ENCODE results near the gene CDO1.

The CDO1 gene

GRCh38 chr5:115816226-115817081 lies at the start of gene CDO1:
CDO1 (minus strand) TSS chr5:115816659; CDS start chr5:115816397, 262 bp downstream.
- H3K4me1 ChIP-seq, result no peaks in the 10 kb centered on the region
- no peaks in the 10 kb centered on the region for H3K36me3 ChIP-seq (ENCODE audit: control insufficient read depth, insufficient read depth, low read length)
- TF ChIP-seq, protein P1, sequence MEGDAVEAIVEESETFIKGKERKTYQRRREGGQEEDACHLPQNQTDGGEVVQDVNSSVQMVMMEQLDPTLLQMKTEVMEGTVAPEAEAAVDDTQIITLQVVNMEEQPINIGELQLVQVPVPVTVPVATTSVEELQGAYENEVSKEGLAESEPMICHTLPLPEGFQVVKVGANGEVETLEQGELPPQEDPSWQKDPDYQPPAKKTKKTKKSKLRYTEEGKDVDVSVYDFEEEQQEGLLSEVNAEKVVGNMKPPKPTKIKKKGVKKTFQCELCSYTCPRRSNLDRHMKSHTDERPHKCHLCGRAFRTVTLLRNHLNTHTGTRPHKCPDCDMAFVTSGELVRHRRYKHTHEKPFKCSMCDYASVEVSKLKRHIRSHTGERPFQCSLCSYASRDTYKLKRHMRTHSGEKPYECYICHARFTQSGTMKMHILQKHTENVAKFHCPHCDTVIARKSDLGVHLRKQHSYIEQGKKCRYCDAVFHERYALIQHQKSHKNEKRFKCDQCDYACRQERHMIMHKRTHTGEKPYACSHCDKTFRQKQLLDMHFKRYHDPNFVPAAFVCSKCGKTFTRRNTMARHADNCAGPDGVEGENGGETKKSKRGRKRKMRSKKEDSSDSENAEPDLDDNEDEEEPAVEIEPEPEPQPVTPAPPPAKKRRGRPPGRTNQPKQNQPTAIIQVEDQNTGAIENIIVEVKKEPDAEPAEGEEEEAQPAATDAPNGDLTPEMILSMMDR (IDR thresholded peaks at IDR 0.05), result no peak
- H3K79me2 ChIP-seq, result no peaks in the 10 kb centered on the region
- peak within 1 kb of the TSS; percentile 71 for H3K4me2 ChIP-seq (ENCODE audit: low read length)
- no peak within 1 kb of the TSS for H3K9ac ChIP-seq
- no peaks in the 10 kb centered on the region for H3K9me3 ChIP-seq (ENCODE audit: control insufficient read depth, low read length)
- H2AFZ ChIP-seq, result peak within 1 kb of the TSS; percentile 90
- H3K27me3 ChIP-seq (ENCODE audit: control insufficient read depth, insufficient read depth, low read length), result no peaks in the 10 kb centered on the region
- peak within 1 kb of the TSS; percentile 61 for H3K27ac ChIP-seq
- peak within 1 kb of the TSS; percentile 42 for H3K4me3 ChIP-seq (ENCODE audit: low read depth, low read length)

DNA sequence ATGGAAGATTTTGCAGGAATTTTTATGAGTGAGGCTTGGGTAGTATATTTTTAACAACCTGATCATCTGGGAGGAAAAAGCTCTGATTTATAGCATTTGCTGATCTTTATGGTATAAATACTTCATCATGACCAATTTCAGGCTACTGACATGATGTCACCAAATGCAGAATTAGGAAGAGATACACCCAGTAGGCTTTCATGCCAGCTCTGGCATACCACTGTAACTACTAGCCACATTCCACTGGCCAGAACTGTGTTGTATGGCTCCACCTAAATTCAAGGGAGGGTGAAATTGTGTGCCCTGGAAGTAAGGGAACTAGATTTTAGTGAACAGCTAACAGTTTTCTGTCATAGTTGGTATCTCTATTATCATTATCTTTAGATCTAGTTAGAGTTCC lies 42.9 kb upstream of the CDO1 start:
- Histone ChIP-seq H3K36me3 (ENCODE audit: control insufficient read depth, insufficient read depth, low read length) (no peaks in the 10 kb centered on the region), H2AFZ (no peak overlapping the region), H3K4me3 (ENCODE audit: low read depth, low read length) (no peak overlapping the region), H3K27ac (no peak overlapping the region), H3K9ac (no peak overlapping the region), H3K9me3 (ENCODE audit: control insufficient read depth, low read length) (no peaks in the 10 kb centered on the region), H3K27me3 (ENCODE audit: control insufficient read depth, insufficient read depth, low read length) (no peaks in the 10 kb centered on the region), H3K4me2 (ENCODE audit: low read length) (no peak overlapping the region), H3K79me2 (peaks cover 21% of the 10 kb centered on the region), H3K4me1 (peaks cover 10% of the 10 kb centered on the region)
- TF ChIP-seq, protein P1 (IDR thresholded peaks at IDR 0.05), result no peak

- H3K4me3 ChIP-seq (ENCODE audit: low read depth, low read length), result no peak overlapping the region
- no peaks in the 10 kb centered on the region for H3K36me3 ChIP-seq (ENCODE audit: control insufficient read depth, insufficient read depth, low read length)
- no peak overlapping the region for H3K27ac ChIP-seq
- H3K9ac ChIP-seq, result no peak overlapping the region
- no peaks in the 10 kb centered on the region for H3K9me3 ChIP-seq (ENCODE audit: control insufficient read depth, low read length)
- peaks cover 10% of the 10 kb centered on the region for H3K4me1 ChIP-seq
- TF ChIP-seq, protein P1 (IDR thresholded peaks at IDR 0.05), result no peak
- H3K79me2 ChIP-seq, result peaks cover 31% of the 10 kb centered on the region
- H2AFZ ChIP-seq, result no peak overlapping the region
- no peak overlapping the region for H3K4me2 ChIP-seq (ENCODE audit: low read length)
- H3K27me3 ChIP-seq (ENCODE audit: control insufficient read depth, insufficient read depth, low read length), result no peaks in the 10 kb centered on the region
These were observed 41.9 kb upstream of the CDO1 start for GRCh38 chr5:115858396-115858795.

DNA sequence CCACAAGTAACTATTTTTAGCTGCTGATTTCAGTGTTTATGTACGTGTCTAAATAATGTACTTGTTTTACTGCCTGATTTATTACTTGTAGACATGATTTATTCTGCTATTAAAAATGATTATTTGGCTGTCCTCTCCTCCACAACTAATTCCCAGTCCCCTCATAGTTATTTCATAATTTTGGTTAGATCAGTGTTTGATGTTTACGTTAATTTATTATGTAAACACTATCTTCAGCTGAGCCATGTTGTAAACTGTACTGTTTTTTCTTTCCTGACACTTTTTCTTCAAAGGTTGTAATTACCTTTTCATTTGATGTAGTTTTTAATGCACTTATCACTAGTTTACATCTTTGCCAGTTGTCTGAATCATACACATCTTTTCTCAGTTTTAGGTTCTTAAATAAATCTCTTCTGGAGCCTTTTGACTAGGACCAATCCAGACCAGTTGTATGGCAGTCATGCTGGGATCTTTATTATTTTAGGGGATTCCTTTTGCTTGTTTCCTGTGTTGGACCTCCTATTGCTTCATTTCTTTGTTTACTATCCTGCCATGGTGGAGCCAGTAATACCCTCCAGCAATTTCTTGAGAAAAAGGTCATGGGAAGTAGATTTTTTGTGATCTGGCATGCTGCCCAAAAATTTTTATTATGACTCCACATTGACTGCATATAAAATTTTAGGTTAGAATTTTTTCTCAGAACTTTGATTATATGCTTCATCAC lies 41.3 kb upstream of the CDO1 start:
- TF ChIP-seq, protein P1 (IDR thresholded peaks at IDR 0.05), result no peak
- Histone ChIP-seq H3K4me2 (ENCODE audit: low read length) (no peak overlapping the region), H3K4me1 (peaks cover 10% of the 10 kb centered on the region), H3K36me3 (ENCODE audit: control insufficient read depth, insufficient read depth, low read length) (no peaks in the 10 kb centered on the region), H3K27ac (no peak overlapping the region), H2AFZ (no peak overlapping the region), H3K9ac (no peak overlapping the region), H3K79me2 (peaks cover 36% of the 10 kb centered on the region), H3K4me3 (ENCODE audit: low read depth, low read length) (no peak overlapping the region), H3K9me3 (ENCODE audit: control insufficient read depth, low read length) (no peaks in the 10 kb centered on the region), H3K27me3 (ENCODE audit: control insufficient read depth, insufficient read depth, low read length) (no peaks in the 10 kb centered on the region)

All from parathyroid adenoma (tissue), 2 donors.